Bronchial epithelial cell (primary cell): ENCODE data around the gene HSPA4. TPM values are rescaled to one million over a fixed set of nuclear protein-coding genes. Genes with fewer than 3 reads are reported as not detected.

Experiments used
- DNase-seq: peaks from one replicate; pipeline ENCODE4 v3.0.0-alpha.2; 2010; ENCODE audit warnings: low read depth
- FAIRE-seq: peaks from 2 replicates; lab custom pipeline; 2011; peaks lifted over from hg19 to GRCh38; lab: Jason Lieb, UNC
- H3K27me3 ChIP-seq: 2 replicates; pipeline ENCODE4 v1.5.1; 2011; ENCODE audit warnings: low read length; ENCODE audit not compliant: control insufficient read depth, insufficient read depth
- H3K36me3 ChIP-seq: 2 replicates; pipeline ENCODE4 v1.5.1; 2011; ENCODE audit warnings: low read length; ENCODE audit not compliant: control insufficient read depth, insufficient read depth
- H3K4me3 ChIP-seq: 2 replicates; pipeline ENCODE4 v1.5.1; 2011; ENCODE audit warnings: mild to moderate bottlenecking, low read depth, low read length, control low read depth
- CTCF ChIP-seq: IDR thresholded peaks from 2 replicates; pipeline ENCODE4 v1.5.1; 2011; ENCODE audit warnings: mild to moderate bottlenecking, moderate library complexity, low read length, control low read depth, inconsistent platforms; ENCODE audit not compliant: insufficient read depth, severe bottlenecking
- total RNA-seq: library from RNA; depleted of rRNA; stranded (reverse); fragments of >200 nt; gene quantifications from 2 replicates; pipeline ENCODE4 v1.2.1, GENCODE V29; 2014

Gene HSPA4
- total RNA-seq, 1 donor from 2014 or later = 142 TPM

- Histone ChIP-seq H3K4me3 (no peak overlapping the region), H3K36me3 (peaks cover 9% of the 10 kb centered on the region), H3K27me3 (no peaks in the 10 kb centered on the region)
- DNase-seq (peak; percentile 62), FAIRE-seq (no peak)
- TF ChIP-seq CTCF = no peak
Observed at GRCh38 chr5:133065471-133065870, 13.7 kb downstream of the HSPA4 start.

- no peak for TF ChIP-seq CTCF
Observed at GRCh38 chr5:133066045-133066444, 14.2 kb downstream of the HSPA4 start.

GRCh38 chr5:133072021-133072420 lies 20.2 kb downstream of the HSPA4 start:
- peak; percentile 17 for DNase-seq
- Histone ChIP-seq H3K27me3 (no peaks in the 10 kb centered on the region), H3K4me3 (no peak overlapping the region), H3K36me3 (peaks cover 20% of the 10 kb centered on the region)
- no peak for TF ChIP-seq CTCF
- no peak for FAIRE-seq

More at GRCh38 chr5:133066045-133066444, 14.2 kb downstream of the HSPA4 start:
- DNase-seq (no peak), FAIRE-seq (no peak)
- Histone ChIP-seq H3K4me3 (no peak overlapping the region), H3K36me3 (peaks cover 13% of the 10 kb centered on the region), H3K27me3 (no peaks in the 10 kb centered on the region)

- FAIRE-seq (no peak), DNase-seq (no peak)
- no peaks in the 10 kb centered on the region for H3K27me3 ChIP-seq
- TF ChIP-seq CTCF = no peak
- H3K4me3 ChIP-seq = no peak overlapping the region
- peaks cover 8% of the 10 kb centered on the region for H3K36me3 ChIP-seq
Observed at GRCh38 chr5:133075572-133076536, 24.0 kb downstream of the HSPA4 start.

- Histone ChIP-seq H3K4me3 (no peak overlapping the region), H3K36me3 (peaks cover 1% of the 10 kb centered on the region), H3K27me3 (no peaks in the 10 kb centered on the region)
- no peak for FAIRE-seq
- TF ChIP-seq CTCF = no peak
- no peak for DNase-seq
Observed at GRCh38 chr5:133079048-133079447, 27.2 kb downstream of the HSPA4 start.

- DNase-seq = no peak
- Histone ChIP-seq H3K27me3 (no peaks in the 10 kb centered on the region), H3K36me3 (peaks cover 1% of the 10 kb centered on the region), H3K4me3 (no peak overlapping the region)
- TF ChIP-seq CTCF = no peak
- FAIRE-seq = no peak
Observed at GRCh38 chr5:133081036-133081435, 29.2 kb downstream of the HSPA4 start.
